Thoracic aorta (tissue), 2 donors: ENCODE measurements around the gene FAM193A. TPM values are rescaled to one million over a fixed set of nuclear protein-coding genes. Genes with fewer than 3 reads are reported as not detected.

Experiments
- ATAC-seq: fragments of 150-250 bp; one replicate; pipeline ENCODE4 v1.8.0; 2017; ENCODE audit warnings: low read depth; ENCODE audit not compliant: insufficient number of reproducible peaks, low FRiP score
- DNase-seq: peaks from one replicate; pipeline ENCODE4 v3.0.0-alpha.2; 2020; ENCODE audit warnings: low spot score
- H3K27ac ChIP-seq, 2 donors: fragments of 200-600 bp; sonication (generic); 1 replicate in 1 of 2; 2 replicates in 1 of 2; pipeline ENCODE4 v1.5.1; 2016; ENCODE audit warnings: mild to moderate bottlenecking in 2 of 2, moderate library complexity in 2 of 2
- H3K27me3 ChIP-seq: fragments of 200-600 bp; sonication (generic); replicated peaks from 2 replicates; pipeline ENCODE4 v1.6.0; 2016; ENCODE audit warnings: mild to moderate bottlenecking; ENCODE audit not compliant: insufficient read depth
- H3K36me3 ChIP-seq: fragments of 200-600 bp; sonication (generic); one replicate; pipeline ENCODE4 v1.5.1; 2016
- H3K4me1 ChIP-seq, 2 donors: fragments of 200-600 bp; sonication (generic); 1 replicate in 1 of 2; 2 replicates in 1 of 2; pipeline versions ENCODE4 v1.5.1 to v1.6.0; 2016; ENCODE audit warnings: low read depth in 2 of 2, mild to moderate bottlenecking in 1 of 2; ENCODE audit not compliant: control insufficient read depth in 1 of 2
- H3K4me3 ChIP-seq: fragments of 200-600 bp; sonication (generic); 2 replicates; pipeline ENCODE4 v1.5.1; 2016; ENCODE audit warnings: mild to moderate bottlenecking
- H3K9me3 ChIP-seq: fragments of 200-600 bp; sonication (generic); 2 replicates; pipeline ENCODE4 v1.5.1; 2016
- CTCF ChIP-seq: fragments of 200-600 bp; sonication (generic); IDR thresholded peaks from one replicate; pipeline ENCODE4 v1.5.1; 2019; ENCODE audit warnings: antibody characterized with exemption
- total RNA-seq, 2 donors: library from RNA; depleted of rRNA; stranded (reverse); fragments of >200 nt; gene quantifications; one replicate each; pipeline versions ENCODE4 v1.1.0 to v1.2.3, GENCODE V29; 2016

The FAM193A gene
- total RNA-seq, 2 donors from 2014 or later = 22.3 to 42.9 TPM

GRCh38 chr4:2743518-2744445 is 207.3 kb downstream of the FAM193A start:
- Histone ChIP-seq H3K27me3 (no peaks in the 10 kb centered on the region), H3K27ac (no peak overlapping the region), H3K36me3 (peaks cover 45% of the 10 kb centered on the region), H3K4me1 (peaks cover 0 to 20% of the 10 kb centered on the region in 2 donors), H3K9me3 (no peaks in the 10 kb centered on the region), H3K4me3 (no peak overlapping the region)
- DNase-seq = no peak
- ATAC-seq = no peak
- TF ChIP-seq CTCF = no peak

- Histone ChIP-seq H3K27me3 (no peaks in the 10 kb centered on the region), H3K9me3 (no peaks in the 10 kb centered on the region), H3K27ac (no peak overlapping the region), H3K4me1 (peaks cover 0 to 20% of the 10 kb centered on the region in 2 donors), H3K36me3 (peaks cover 45% of the 10 kb centered on the region), H3K4me3 (no peak overlapping the region)
- ATAC-seq (no peak), DNase-seq (no peak)
- no peak for TF ChIP-seq CTCF
These were observed 208.3 kb downstream of the FAM193A start for GRCh38 chr4:2744576-2745270.

- peaks cover 0 to 20% of the 10 kb centered on the region in 2 donors for H3K4me1 ChIP-seq
- H3K9me3 ChIP-seq = no peaks in the 10 kb centered on the region
- peaks cover 45% of the 10 kb centered on the region for H3K36me3 ChIP-seq
- H3K4me3 ChIP-seq = no peak overlapping the region
- DNase-seq (no peak), ATAC-seq (no peak)
- H3K27ac ChIP-seq = peak overlapping the region in 1 of 2 donors; percentile 43
- no peak for TF ChIP-seq CTCF
- H3K27me3 ChIP-seq = no peaks in the 10 kb centered on the region
These were observed 209.1 kb downstream of the FAM193A start for GRCh38 chr4:2745516-2745915.

- H3K9me3 ChIP-seq = no peaks in the 10 kb centered on the region
- H3K27me3 ChIP-seq = no peaks in the 10 kb centered on the region
- H3K36me3 ChIP-seq = peaks cover 45% of the 10 kb centered on the region
- H3K4me1 ChIP-seq = peaks cover 0 to 15% of the 10 kb centered on the region in 2 donors
- H3K27ac ChIP-seq = peak overlapping the region in 1 of 2 donors; percentile 43
- H3K4me3 ChIP-seq = no peak overlapping the region
- ATAC-seq = peak; percentile 64
- TF ChIP-seq CTCF = no peak
- DNase-seq = peak; percentile 39
These were observed 209.7 kb downstream of the FAM193A start for GRCh38 chr4:2745981-2746806.
